Measurements from ENCODE around the gene ZXDC.

GRCh38 chr3:126446791-126447190, 28.9 kb downstream of the ZXDC start:
- no peak for TF ChIP-seq CTCF (IDR thresholded peaks at IDR 0.05)
- TF ChIP-seq POLR2A (IDR thresholded peaks at IDR 0.05) = no peak
- TF ChIP-seq POLR2AphosphoS5 (IDR thresholded peaks at IDR 0.05; ENCODE audit: insufficient read depth in 1 of 2, low read depth in 1 of 2) = no peak
